ENCODE results near the gene KIAA0319L. TPM values are rescaled to one million over a fixed set of nuclear protein-coding genes. Genes with fewer than 3 reads are reported as not detected.

Gene KIAA0319L
- total and polyA plus RNA-seq, 9 donors: 18.2 to 78.3 (median 42.7) TPM

GRCh38 chr1:35530946-35531345 lies 26.3 kb downstream of the KIAA0319L start:
- H3K27ac ChIP-seq: no peak overlapping the region
- intact Hi-C loops (cut with DNase I): no loop called here
- H3K9me3 ChIP-seq: no peaks in the 10 kb centered on the region
- no peaks in the 10 kb centered on the region for H3K36me3 ChIP-seq
- no peak overlapping the region for H3K4me3 ChIP-seq
- H3K27me3 ChIP-seq: no peaks in the 10 kb centered on the region
- H3K4me1 ChIP-seq (ENCODE audit: insufficient read depth): peaks cover 3% of the 10 kb centered on the region
- TF ChIP-seq POLR2A (IDR thresholded peaks at IDR 0.05) (no peak), CTCF (IDR thresholded peaks at IDR 0.05) (no peak), EP300 (IDR thresholded peaks at IDR 0.05) (no peak)
- no peak for DNase-seq
- 98 to 100% (median 98%) methylated on average over 2 of the region's 2 CpGs for WGBS, 3 donors

- no peak for DNase-seq
- TF ChIP-seq CTCF (IDR thresholded peaks at IDR 0.05) (no peak), POLR2A (IDR thresholded peaks at IDR 0.05) (no peak), EP300 (IDR thresholded peaks at IDR 0.05) (no peak)
- Histone ChIP-seq H3K27ac (no peak overlapping the region), H3K36me3 (no peaks in the 10 kb centered on the region), H3K9me3 (no peaks in the 10 kb centered on the region), H3K4me3 (no peak overlapping the region), H3K27me3 (no peaks in the 10 kb centered on the region), H3K4me1 (ENCODE audit: insufficient read depth) (peaks cover 3% of the 10 kb centered on the region)
- WGBS, 3 donors: 76 to 78% (median 76%) methylated on average over 5 of the region's 5 CpGs
- intact Hi-C loops (cut with DNase I): no loop called here
These were observed 27.0 kb downstream of the KIAA0319L start for GRCh38 chr1:35530168-35530567.

- intact Hi-C loops (cut with DNase I): no loop called here
- WGBS, 3 donors: 89 to 98% (median 94%) methylated on average over 2 of the region's 2 CpGs
- Histone ChIP-seq H3K27ac (no peak overlapping the region), H3K27me3 (no peaks in the 10 kb centered on the region), H3K4me1 (ENCODE audit: insufficient read depth) (no peaks in the 10 kb centered on the region), H3K9me3 (no peaks in the 10 kb centered on the region), H3K4me3 (no peak overlapping the region), H3K36me3 (no peaks in the 10 kb centered on the region)
- no peak for DNase-seq
- TF ChIP-seq POLR2A (IDR thresholded peaks at IDR 0.05) (no peak), EP300 (IDR thresholded peaks at IDR 0.05) (no peak), CTCF (IDR thresholded peaks at IDR 0.05) (no peak)
These were observed 33.1 kb downstream of the KIAA0319L start for GRCh38 chr1:35524106-35524505.

GRCh38 chr1:35519432-35519831 lies 37.8 kb downstream of the KIAA0319L start:
- intact Hi-C loops (cut with DNase I): no loop called here
- H3K27me3 ChIP-seq: no peaks in the 10 kb centered on the region
- H3K27ac ChIP-seq: no peak overlapping the region
- 51 to 61% (median 59%) methylated on average over 2 of the region's 2 CpGs for WGBS, 3 donors
- no peaks in the 10 kb centered on the region for H3K4me1 ChIP-seq (ENCODE audit: insufficient read depth)
- DNase-seq: no peak
- no peaks in the 10 kb centered on the region for H3K9me3 ChIP-seq
- H3K4me3 ChIP-seq: no peak overlapping the region
- H3K36me3 ChIP-seq: no peaks in the 10 kb centered on the region
- TF ChIP-seq CTCF (IDR thresholded peaks at IDR 0.05) (no peak), POLR2A (IDR thresholded peaks at IDR 0.05) (no peak), EP300 (IDR thresholded peaks at IDR 0.05) (no peak)

- Histone ChIP-seq H3K4me3 (no peak overlapping the region), H3K27ac (no peak overlapping the region), H3K4me1 (ENCODE audit: insufficient read depth) (no peaks in the 10 kb centered on the region), H3K36me3 (no peaks in the 10 kb centered on the region), H3K27me3 (no peaks in the 10 kb centered on the region), H3K9me3 (no peaks in the 10 kb centered on the region)
- DNase-seq: no peak
- intact Hi-C loops (cut with DNase I): no loop called here
- TF ChIP-seq EP300 (IDR thresholded peaks at IDR 0.05): no peak
- TF ChIP-seq CTCF (IDR thresholded peaks at IDR 0.05): no peak
- TF ChIP-seq POLR2A (IDR thresholded peaks at IDR 0.05): no peak
- 96 to 100% (median 97%) methylated on average over 3 of the region's 3 CpGs for WGBS, 3 donors
These were observed 39.0 kb downstream of the KIAA0319L start for GRCh38 chr1:35518183-35518582.
